HCT116 (cell line): ENCODE results near the gene RAP1A. TPM values are rescaled to one million over a fixed set of nuclear protein-coding genes. Genes with fewer than 3 reads are reported as not detected.

Experiments used
- ATAC-seq: fragments of 200-7000 bp; cut with Tn5 transposase; 2 replicates; pipeline ENCODE4 v1.9.1; 2020; ENCODE audit warnings: mild to moderate bottlenecking, moderate library complexity
- BruUV-seq: library from RNA; stranded (reverse); fragments of 400-500 nt; replicated peaks from 2 replicates; lab custom pipeline; 2021; lab: Mats Ljungman, UMichigan
- CTCF ChIA-PET: fragments of 300-600 bp; sonication (Branson Sonifier 250); formaldehyde crosslinking; loops from one replicate; lab custom pipeline; 2021; ENCODE audit warnings: antibody characterized with exemption; lab: Charles Lee
- POLR2A ChIA-PET: fragments of 300-600, 350-600 bp; sonication (Branson Sonifier 250); formaldehyde crosslinking; loops from one replicate; lab custom pipeline; 2021; ENCODE audit warnings: antibody characterized with exemption; lab: Charles Lee
- RAD21 ChIA-PET, 2 experiments: fragments of 300-600 bp; sonication (Branson Sonifier 250); formaldehyde crosslinking; loops; one replicate each; lab custom pipeline; 2023; ENCODE audit warnings: low total read pairs in 2 of 2; ENCODE audit not compliant: uncharacterized antibody in 2 of 2, unreplicated experiment in 2 of 2, low non-redundant PET in 1 of 2; lab: Charles Lee
- DNase-seq: peaks from one replicate; pipeline ENCODE4 v3.0.0-alpha.2; 2010; ENCODE audit warnings: low read depth, low spot score
- H2AFZ ChIP-seq: fragments of 200-600 bp; shearing (Covaris generic), sonication (generic); 2 replicates; pipeline ENCODE4 v1.6.1; 2017; ENCODE audit warnings: low read depth, mixed run types, mixed read lengths, antibody characterized with exemption, low read length; ENCODE audit not compliant: poor library complexity, severe bottlenecking
- H3K27ac ChIP-seq: 2 replicates; pipeline ENCODE4 v1.5.1; 2012; ENCODE audit warnings: low read depth, low read length
- H3K27me3 ChIP-seq: fragments of 200-600 bp; sonication (generic); 2 replicates; pipeline ENCODE4 v1.6.1; 2016; ENCODE audit warnings: mixed run types, low read length, mixed read lengths; ENCODE audit not compliant: insufficient read depth
- H3K36me3 ChIP-seq, 2 experiments: fragments of 200-500 bp in 1 of 2; fragments of 200-600 bp in 1 of 2; sonication (Bioruptor generic) in 1 of 2; sonication (generic) in 1 of 2; 2 replicates each; pipeline versions ENCODE4 v1.5.1 to v1.6.1; 2014 to 2016; ENCODE audit warnings: low read length in 2 of 2, inconsistent platforms in 1 of 2, mixed read lengths in 1 of 2, mixed run types in 1 of 2; ENCODE audit not compliant: insufficient read depth in 2 of 2, control insufficient read depth in 1 of 2
- H3K4me1 ChIP-seq, 2 experiments: fragments of 200-600 bp in 1 of 2; sonication (generic) in 1 of 2; 2 replicates each; pipeline versions ENCODE4 v1.5.1 to v1.6.1; 2012 to 2017; ENCODE audit warnings: low read length in 2 of 2, inconsistent platforms in 1 of 2, mild to moderate bottlenecking in 1 of 2, mixed read lengths in 1 of 2, mixed run types in 1 of 2, moderate library complexity in 1 of 2; ENCODE audit not compliant: insufficient read depth in 2 of 2, control insufficient read depth in 1 of 2
- H3K4me2 ChIP-seq: fragments of 200-600 bp; sonication (generic); 2 replicates; pipeline ENCODE4 v1.6.1; 2017; ENCODE audit warnings: mixed run types, low read length, mixed read lengths
- H3K4me3 ChIP-seq, 2 experiments: fragments of 200-600 bp in 1 of 2; sonication (generic) in 1 of 2; replicated peaks in 1 of 2; 2 replicates each; pipeline ENCODE4 v1.5.1; 2011 to 2016; ENCODE audit warnings: low read length in 2 of 2, control low read depth in 1 of 2, low read depth in 1 of 2, mild to moderate bottlenecking in 1 of 2, mixed read lengths in 1 of 2, mixed run types in 1 of 2
- H3K79me2 ChIP-seq: fragments of 200-600 bp; sonication (generic); 2 replicates; pipeline ENCODE4 v1.6.1; 2017; ENCODE audit warnings: mild to moderate bottlenecking, mixed run types, low read length, moderate library complexity, mixed read lengths; ENCODE audit not compliant: insufficient read depth
- H3K9ac ChIP-seq: fragments of 200-600 bp; sonication (generic); 2 replicates; pipeline ENCODE4 v1.6.1; 2016; ENCODE audit warnings: low read length, mixed read lengths
- H3K9me2 ChIP-seq: fragments of 200-600 bp; sonication (generic), shearing (Covaris generic); 2 replicates; pipeline ENCODE4 v1.6.1; 2017; ENCODE audit warnings: mixed run types, mild to moderate bottlenecking, moderate library complexity; ENCODE audit not compliant: insufficient read depth
- H3K9me3 ChIP-seq, 2 experiments: fragments of 200-500 bp in 1 of 2; fragments of 200-600 bp in 1 of 2; sonication (Bioruptor generic) in 1 of 2; sonication (generic) in 1 of 2; 2 replicates each; pipeline ENCODE4 v1.6.1; 2014 to 2017; ENCODE audit warnings: low read length in 2 of 2, mixed read lengths in 2 of 2, inconsistent platforms in 1 of 2, low read depth in 1 of 2, mild to moderate bottlenecking in 1 of 2, mixed run types in 1 of 2, moderate library complexity in 1 of 2; ENCODE audit not compliant: control insufficient read depth in 1 of 2, insufficient read depth in 1 of 2
- H4K20me1 ChIP-seq: fragments of 200-600 bp; sonication (generic), shearing (Covaris generic); 2 replicates; pipeline ENCODE4 v1.6.1; 2017; ENCODE audit warnings: mixed run types, mild to moderate bottlenecking, moderate library complexity; ENCODE audit not compliant: insufficient read depth
- CEBPB ChIP-seq: IDR thresholded peaks from 2 replicates; pipeline ENCODE4 v1.6.1; 2012; ENCODE audit warnings: low read depth
- CTCF ChIP-seq, 3 experiments: fragments of 200-600 bp in 1 of 3; sonication (generic) in 1 of 3; IDR thresholded peaks in 2 of 3; conservative IDR thresholded peaks in 1 of 3; 2 replicates each; pipeline ENCODE4 v1.5.1; 2012 to 2017; ENCODE audit warnings: low read depth in 2 of 3, low read length in 2 of 3, antibody characterized with exemption in 1 of 3, borderline replicate concordance in 1 of 3, control low read depth in 1 of 3, mild to moderate bottlenecking in 1 of 3, mixed read lengths in 1 of 3, mixed run types in 1 of 3, moderate library complexity in 1 of 3; ENCODE audit not compliant: insufficient read depth in 1 of 3
- ELF1 ChIP-seq: IDR thresholded peaks from 2 replicates; pipeline ENCODE4 v1.6.1; 2012; ENCODE audit warnings: low read depth, borderline replicate concordance
- EZH2 ChIP-seq: fragments of 200-600 bp; sonication (generic); IDR thresholded peaks from 2 replicates; pipeline ENCODE4 v1.6.1; 2017; ENCODE audit warnings: antibody characterized with exemption, mixed run types
- EZH2phosphoT487 ChIP-seq: fragments of 200-600 bp; IDR thresholded peaks from 2 replicates; pipeline ENCODE4 v1.6.1; 2018; ENCODE audit warnings: antibody characterized with exemption, borderline replicate concordance
- FOSL1 ChIP-seq: IDR thresholded peaks from 2 replicates; pipeline ENCODE4 v1.6.1; 2012; ENCODE audit warnings: low read depth
- JUND ChIP-seq: IDR thresholded peaks from 2 replicates; pipeline ENCODE4 v1.6.1; 2012
- RAD21 ChIP-seq: IDR thresholded peaks from 2 replicates; pipeline ENCODE4 v1.6.1; 2012; ENCODE audit warnings: low read depth, mild to moderate bottlenecking
- SIN3A ChIP-seq: IDR thresholded peaks from 2 replicates; pipeline ENCODE4 v1.6.1; 2012; ENCODE audit warnings: low read depth
- SRF ChIP-seq: IDR thresholded peaks from 2 replicates; pipeline ENCODE4 v1.6.1; 2012; ENCODE audit warnings: low read depth
- TCF7L2 ChIP-seq: IDR thresholded peaks from 2 replicates; pipeline ENCODE4 v1.7.0; 2011; ENCODE audit warnings: borderline replicate concordance, inconsistent platforms; ENCODE audit not compliant: insufficient read depth, insufficient read length; ENCODE audit errors: extremely low read depth
- ZFX ChIP-seq: fragments of 450-650 bp; IDR thresholded peaks from 2 replicates; pipeline ENCODE4 v1.6.1; 2017
- intact Hi-C: fragments of 100-400 bp; cut with micrococcal nuclease; formaldehyde crosslinking; loops from 2 replicates; pipeline ENCODE4 v1.10.0; 2022
- total RNA-seq: library from RNA; stranded (reverse); gene quantifications from one replicate; pipeline ENCODE4 v1.2.1, GENCODE V29; 2021; ENCODE audit not compliant: unreplicated experiment
- TF ChIP-seq, protein P1 (sequence below): IDR thresholded peaks from 2 replicates; pipeline ENCODE4 v1.6.1; 2011; ENCODE audit warnings: mild to moderate bottlenecking, low read length, moderate library complexity; ENCODE audit not compliant: insufficient replicate concordance; ENCODE audit errors: extremely low read depth

Gene RAP1A
- total RNA-seq, 1 experiment from 2014 or later = 46.2 TPM

DNA sequence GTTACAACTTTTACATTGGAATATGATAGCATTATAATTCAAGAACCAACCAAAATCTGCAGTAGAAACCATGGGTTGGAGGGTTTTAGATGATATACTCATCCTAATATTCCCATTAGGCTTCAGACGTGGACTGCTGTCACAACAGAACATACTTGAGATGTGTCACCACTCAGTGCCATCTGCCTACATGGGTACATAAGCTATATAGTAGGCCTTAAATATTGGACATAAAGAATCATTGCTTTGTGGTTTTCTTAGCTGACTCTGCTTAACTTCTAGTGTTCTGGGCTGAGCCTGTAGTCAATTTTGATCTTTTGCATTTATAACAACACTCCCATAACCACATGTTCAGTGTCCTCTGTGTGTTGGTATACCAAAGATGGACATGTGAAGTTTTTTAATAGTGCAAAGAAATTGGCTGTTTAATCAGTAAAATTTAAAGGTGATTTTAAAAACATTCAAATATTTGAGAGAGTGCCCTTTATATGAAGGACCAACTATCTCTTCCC is 14.2 kb downstream of the RAP1A start:
- no peak overlapping the region for H3K9ac ChIP-seq
- 0 out of 2 replicates have a peak, but pooled peaks cover 3% of the 10 kb centered on the region for H4K20me1 ChIP-seq
- H2AFZ ChIP-seq = no peak overlapping the region
- no peaks in the 10 kb centered on the region for H3K27me3 ChIP-seq
- ChIA-PET CTCF (no interaction called here), POLR2A (no interaction called here), RAD21 (no interaction called here)
- H3K4me3 ChIP-seq = no peak overlapping the region
- H3K9me3 ChIP-seq = no peaks in the 10 kb centered on the region
- TF ChIP-seq TCF7L2 = no peak
- no peak for TF ChIP-seq JUND
- TF ChIP-seq CEBPB = no peak
- no peaks in the 10 kb centered on the region for H3K9me2 ChIP-seq
- DNase-seq (no peak), ATAC-seq (no peak)
- intact Hi-C loops = no loop called here
- peaks cover 84% of the 10 kb centered on the region for H3K79me2 ChIP-seq
- BruUV-seq = no TSS peak
- H3K4me1 ChIP-seq = no peaks in the 10 kb centered on the region
- no peak overlapping the region for H3K4me2 ChIP-seq
- H3K36me3 ChIP-seq = no peaks in the 10 kb centered on the region
- no peak overlapping the region for H3K27ac ChIP-seq

GRCh38 chr1:111635324-111636009 is 15.9 kb downstream of the RAP1A start:
- ChIA-PET CTCF (no interaction called here), RAD21 (no interaction called here), POLR2A (no interaction called here)
- no peaks in the 10 kb centered on the region for H3K9me2 ChIP-seq
- H3K36me3 ChIP-seq = no peaks in the 10 kb centered on the region
- H3K9me3 ChIP-seq = no peaks in the 10 kb centered on the region
- H3K4me1 ChIP-seq = no peaks in the 10 kb centered on the region
- no peak overlapping the region for H3K27ac ChIP-seq
- no peak overlapping the region for H3K4me2 ChIP-seq
- ATAC-seq = no peak
- H3K27me3 ChIP-seq = no peaks in the 10 kb centered on the region
- peaks cover 7% of the 10 kb centered on the region; the same call in 1 of the 2 replicates for H4K20me1 ChIP-seq
- DNase-seq = no peak
- intact Hi-C loops = no loop called here
- no peak overlapping the region for H3K4me3 ChIP-seq
- no peak overlapping the region for H2AFZ ChIP-seq
- no peak overlapping the region for H3K9ac ChIP-seq
- no TSS peak for BruUV-seq
- H3K79me2 ChIP-seq = peaks cover 82% of the 10 kb centered on the region
- TF ChIP-seq JUND (no peak), CTCF (IDR thresholded peaks at IDR 0.05 in 2 of 3, conservative IDR thresholded peaks at IDR 0.05 in 1 of 3; ENCODE audit: borderline replicate concordance in 1 of 3, insufficient read depth in 1 of 3, low read depth in 2 of 3, low read length in 2 of 3) (no peak), EZH2 (no peak), ZFX (no peak), FOSL1 (no peak), TCF7L2 (no peak), CEBPB (no peak), RAD21 (no peak), SRF (no peak), ELF1 (no peak), EZH2phosphoT487 (no peak), SIN3A (no peak)
- TF ChIP-seq, protein P1, sequence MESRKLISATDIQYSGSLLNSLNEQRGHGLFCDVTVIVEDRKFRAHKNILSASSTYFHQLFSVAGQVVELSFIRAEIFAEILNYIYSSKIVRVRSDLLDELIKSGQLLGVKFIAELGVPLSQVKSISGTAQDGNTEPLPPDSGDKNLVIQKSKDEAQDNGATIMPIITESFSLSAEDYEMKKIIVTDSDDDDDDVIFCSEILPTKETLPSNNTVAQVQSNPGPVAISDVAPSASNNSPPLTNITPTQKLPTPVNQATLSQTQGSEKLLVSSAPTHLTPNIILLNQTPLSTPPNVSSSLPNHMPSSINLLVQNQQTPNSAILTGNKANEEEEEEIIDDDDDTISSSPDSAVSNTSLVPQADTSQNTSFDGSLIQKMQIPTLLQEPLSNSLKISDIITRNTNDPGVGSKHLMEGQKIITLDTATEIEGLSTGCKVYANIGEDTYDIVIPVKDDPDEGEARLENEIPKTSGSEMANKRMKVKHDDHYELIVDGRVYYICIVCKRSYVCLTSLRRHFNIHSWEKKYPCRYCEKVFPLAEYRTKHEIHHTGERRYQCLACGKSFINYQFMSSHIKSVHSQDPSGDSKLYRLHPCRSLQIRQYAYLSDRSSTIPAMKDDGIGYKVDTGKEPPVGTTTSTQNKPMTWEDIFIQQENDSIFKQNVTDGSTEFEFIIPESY = no peak
